Neural cell (in vitro differentiated cells): ENCODE results near the gene MLH1. TPM values are rescaled to one million over a fixed set of nuclear protein-coding genes. Genes with fewer than 3 reads are reported as not detected.
"Not testable (repeated sequence)": the region's sequence is repeated elsewhere in the genome, so short reads cannot be mapped to it uniquely, and the experiment has no call there.

Source experiments
- H2AFZ ChIP-seq: fragments of 200-600, 300-800 bp; sonication (generic), shearing (Covaris generic); 2 replicates; pipeline ENCODE4 v1.6.0; 2014; ENCODE audit warnings: low read depth, mild to moderate bottlenecking, antibody characterized with exemption, low read length, moderate library complexity
- H3F3A ChIP-seq: fragments of 200-600 bp; shearing (Covaris generic); 2 replicates; pipeline ENCODE4 v1.6.1; 2016; ENCODE audit warnings: mild to moderate bottlenecking, moderate library complexity, mixed read lengths, antibody characterized with exemption, low read length; ENCODE audit not compliant: insufficient read depth, poor library complexity, severe bottlenecking
- H3K27ac ChIP-seq: fragments of 200-600, 300-800 bp; sonication (generic), shearing (Covaris generic); 2 replicates; pipeline ENCODE4 v1.5.1; 2014; ENCODE audit warnings: mild to moderate bottlenecking, low read length, moderate library complexity
- H3K27me3 ChIP-seq: fragments of 300-800, 200-600 bp; sonication (generic), shearing (Covaris generic); 2 replicates; pipeline ENCODE4 v1.6.0; 2014; ENCODE audit warnings: mild to moderate bottlenecking, low read depth, low read length, moderate library complexity; ENCODE audit not compliant: insufficient read depth
- H3K36me3 ChIP-seq: fragments of 300-800, 200-600 bp; sonication (generic), shearing (Covaris generic); 2 replicates; pipeline ENCODE4 v1.5.1; 2014; ENCODE audit warnings: mild to moderate bottlenecking, antibody characterized with exemption, low read length, moderate library complexity; ENCODE audit not compliant: insufficient read depth
- H3K4me2 ChIP-seq: fragments of 300-800, 200-600 bp; sonication (generic), shearing (Covaris generic); 2 replicates; pipeline ENCODE4 v1.6.0; 2014; ENCODE audit warnings: mild to moderate bottlenecking, low read length
- H3K4me3 ChIP-seq: fragments of 300-800, 200-600 bp; sonication (generic), shearing (Covaris generic); 2 replicates; pipeline ENCODE4 v1.5.1; 2014; ENCODE audit warnings: mild to moderate bottlenecking, low read length, moderate library complexity
- H3K79me2 ChIP-seq: fragments of 200-600 bp; shearing (Covaris generic); replicated peaks from 2 replicates; pipeline ENCODE4 v1.6.0; 2014; ENCODE audit warnings: mild to moderate bottlenecking, low read length, moderate library complexity; ENCODE audit not compliant: insufficient read depth
- H3K9ac ChIP-seq: fragments of 300-800, 200-600 bp; sonication (generic), shearing (Covaris generic); 2 replicates; pipeline ENCODE4 v1.6.1; 2016; ENCODE audit warnings: mild to moderate bottlenecking, low read length, mixed read lengths
- H3K9me2 ChIP-seq: fragments of 200-600 bp; shearing (Covaris generic); 2 replicates; pipeline ENCODE4 v1.6.1; 2016; ENCODE audit warnings: mild to moderate bottlenecking, low read length, mixed read lengths; ENCODE audit not compliant: insufficient read depth
- H3K9me3 ChIP-seq: fragments of 200-600, 300-800 bp; sonication (generic), shearing (Covaris generic); 2 replicates; pipeline ENCODE4 v1.6.1; 2016; ENCODE audit warnings: mild to moderate bottlenecking, mixed run types, low read length, moderate library complexity, mixed read lengths
- H4K20me1 ChIP-seq: fragments of 200-600 bp; shearing (Covaris generic); 2 replicates; pipeline ENCODE4 v1.6.1; 2016; ENCODE audit warnings: mild to moderate bottlenecking, mixed run types; ENCODE audit not compliant: insufficient read depth
- CTCF ChIP-seq: fragments of 450-650 bp; IDR thresholded peaks from 2 replicates; pipeline ENCODE4 v1.5.1; 2014; ENCODE audit warnings: antibody characterized with exemption, mild to moderate bottlenecking, moderate library complexity; ENCODE audit not compliant: poor library complexity, severe bottlenecking
- EP300 ChIP-seq: fragments of 450-650 bp; conservative IDR thresholded peaks from 2 replicates; pipeline ENCODE4 v1.6.1; 2014; ENCODE audit warnings: antibody characterized with exemption, mild to moderate bottlenecking, moderate library complexity; ENCODE audit not compliant: poor library complexity, severe bottlenecking
- EZH2 ChIP-seq: fragments of 200-600, 300-800 bp; shearing (Covaris generic), sonication (generic); IDR thresholded peaks from 2 replicates; pipeline ENCODE4 v1.6.1; 2014; ENCODE audit warnings: antibody characterized with exemption, low read length, borderline replicate concordance, mild to moderate bottlenecking; ENCODE audit not compliant: insufficient read depth, poor library complexity, severe bottlenecking
- MXI1 ChIP-seq: fragments of 450-650 bp; conservative IDR thresholded peaks from 2 replicates; pipeline ENCODE4 v1.6.1; 2014; ENCODE audit warnings: antibody characterized with exemption, mild to moderate bottlenecking; ENCODE audit not compliant: poor library complexity, severe bottlenecking
- POLR2AphosphoS5 ChIP-seq: IDR thresholded peaks from 2 replicates; pipeline ENCODE4 v1.6.1; 2012
- RAD21 ChIP-seq: fragments of 450-650 bp; conservative IDR thresholded peaks from 2 replicates; pipeline ENCODE4 v1.6.1; 2014; ENCODE audit warnings: antibody characterized with exemption, mild to moderate bottlenecking, moderate library complexity
- REST ChIP-seq: IDR thresholded peaks from 2 replicates; pipeline ENCODE4 v1.6.1; 2012; ENCODE audit warnings: borderline replicate concordance
- SMC3 ChIP-seq: fragments of 450-650 bp; conservative IDR thresholded peaks from 2 replicates; pipeline ENCODE4 v1.6.1; 2014; ENCODE audit warnings: antibody characterized with exemption, mild to moderate bottlenecking, moderate library complexity; ENCODE audit not compliant: poor library complexity
- TAF1 ChIP-seq: IDR thresholded peaks from 2 replicates; pipeline ENCODE4 v1.6.1; 2012; ENCODE audit warnings: low read depth
- polyA plus RNA-seq: library from polyadenylated mRNA; depleted of rRNA; stranded (reverse); fragments of >200 nt; gene quantifications from 2 replicates; pipeline ENCODE4 v1.2.3, GENCODE V29; 2014

Gene MLH1
- polyA plus RNA-seq, 1 donor from 2014 or later: 73.7 TPM

- no peak for TF ChIP-seq EP300
- no peak for TF ChIP-seq CTCF
- TF ChIP-seq TAF1: no peak
- no peak for TF ChIP-seq SMC3
- TF ChIP-seq EZH2: no peak
- no peak for TF ChIP-seq POLR2AphosphoS5
- no peak for TF ChIP-seq MXI1
- no peak for TF ChIP-seq RAD21
- no peak for TF ChIP-seq REST
- Histone ChIP-seq H3K79me2 (no peaks in the 10 kb centered on the region), H3K9me2 (no peaks in the 10 kb centered on the region), H3K36me3 (no peaks in the 10 kb centered on the region), H3K27ac (no peak overlapping the region), H3K4me3 (no peak overlapping the region), H3K9ac (no peak overlapping the region), H4K20me1 (no peaks in the 10 kb centered on the region), H3F3A (no peaks in the 10 kb centered on the region), H3K27me3 (peaks cover 24% of the 10 kb centered on the region), H3K4me2 (no peak overlapping the region), H2AFZ (no peak overlapping the region), H3K9me3 (peaks cover 18% of the 10 kb centered on the region)
Observed at GRCh38 chr3:36945333-36945980, 47.9 kb upstream of the MLH1 start.

- H2AFZ ChIP-seq, H3K9ac ChIP-seq, H4K20me1 ChIP-seq, H3K9me2 ChIP-seq, H3K4me2 ChIP-seq, H3F3A ChIP-seq, H3K27ac ChIP-seq, H3K4me3 ChIP-seq, H3K79me2 ChIP-seq, H3K36me3 ChIP-seq: not testable (repeated sequence)
- peaks cover 18% of the 10 kb centered on the region for H3K9me3 ChIP-seq
- peaks cover 24% of the 10 kb centered on the region for H3K27me3 ChIP-seq
Observed at GRCh38 chr3:36947814-36948213, 45.5 kb upstream of the MLH1 start.
